WERI-Rb-1 (cell line): ENCODE data around the gene TFDP3.

Source experiments
- DNase-seq: peaks from one replicate; pipeline ENCODE4 v3.0.0-alpha.2; 2020
- H3K27ac ChIP-seq: fragments of 250-450 bp; sonication (Bioruptor Pico); 2 replicates; pipeline ENCODE4 v1.5.1; 2020; ENCODE audit warnings: mild to moderate bottlenecking, moderate library complexity
- H3K27me3 ChIP-seq: fragments of 250-450 bp; sonication (Bioruptor Pico); 2 replicates; pipeline ENCODE4 v1.5.1; 2021; ENCODE audit warnings: mild to moderate bottlenecking, low read depth, moderate library complexity; ENCODE audit not compliant: insufficient read depth, severe bottlenecking
- H3K36me3 ChIP-seq: fragments of 250-450 bp; sonication (Bioruptor Pico); 2 replicates; pipeline ENCODE4 v1.5.1; 2020; ENCODE audit warnings: mild to moderate bottlenecking, moderate library complexity
- H3K4me3 ChIP-seq: 2 replicates; pipeline ENCODE4 v1.5.1; 2011; ENCODE audit warnings: low read depth, mild to moderate bottlenecking, control low read depth, low read length
- H3K9me3 ChIP-seq: fragments of 250-450 bp; sonication (Bioruptor Pico); 2 replicates; pipeline ENCODE4 v1.5.1; 2021; ENCODE audit warnings: mild to moderate bottlenecking, moderate library complexity; ENCODE audit not compliant: severe bottlenecking
- CTCF ChIP-seq: IDR thresholded peaks from 2 replicates; pipeline ENCODE4 v1.5.1; 2011; ENCODE audit warnings: low read depth, mild to moderate bottlenecking, control low read depth, inconsistent platforms, low read length

Gene TFDP3

GRCh38 chrX:133171962-133172708 is 46.0 kb downstream of the TFDP3 start:
- Histone ChIP-seq H3K27ac (no peak overlapping the region), H3K36me3 (no peaks in the 10 kb centered on the region), H3K4me3 (no peak overlapping the region), H3K9me3 (no peaks in the 10 kb centered on the region), H3K27me3 (peaks cover 31% of the 10 kb centered on the region)
- no peak for DNase-seq
- no peak for TF ChIP-seq CTCF
